H1 (cell line): Measurements from ENCODE around the gene MPPED2. TPM values are rescaled to one million over a fixed set of nuclear protein-coding genes. Genes with fewer than 3 reads are reported as not detected.

Experiments
- BACH1 ChIP-seq: IDR thresholded peaks from 2 replicates; pipeline ENCODE4 v1.6.1; 2012; ENCODE audit warnings: low read length, improper control_type of control experiment
- EGR1 ChIP-seq: IDR thresholded peaks from 2 replicates; pipeline ENCODE4 v1.6.1; 2011; ENCODE audit warnings: low read depth, low read length, borderline replicate concordance
- POU5F1 ChIP-seq: IDR thresholded peaks from 2 replicates; pipeline ENCODE4 v1.6.1; 2011; ENCODE audit warnings: low read depth, mild to moderate bottlenecking, low read length, moderate library complexity
- RFX5 ChIP-seq: IDR thresholded peaks from 2 replicates; pipeline ENCODE4 v1.6.1; 2011; ENCODE audit warnings: low read depth, low read length, improper control_type of control experiment, borderline replicate concordance
- RXRA ChIP-seq: IDR thresholded peaks from 2 replicates; pipeline ENCODE4 v1.6.1; 2011; ENCODE audit warnings: low read depth, mild to moderate bottlenecking, low read length, moderate library complexity; ENCODE audit not compliant: insufficient read depth
- SAP30 ChIP-seq: fragments of 300-600 bp; sonication (generic); IDR thresholded peaks from 2 replicates; pipeline ENCODE4 v1.7.1; 2012; ENCODE audit warnings: low read length, moderate library complexity, mild to moderate bottlenecking, inconsistent platforms; ENCODE audit not compliant: insufficient read depth, insufficient replicate concordance
- SUZ12 ChIP-seq: fragments of 200-600 bp; sonication (generic); IDR thresholded peaks from 2 replicates; pipeline ENCODE4 v1.6.1; 2012; ENCODE audit warnings: mild to moderate bottlenecking, inconsistent platforms, low read length, moderate library complexity, mixed read lengths
- ZNF274 ChIP-seq: IDR thresholded peaks from 2 replicates; pipeline ENCODE4 v1.7.0; 2012; ENCODE audit warnings: low read length, borderline replicate concordance; ENCODE audit errors: extremely low read depth
- polyA plus RNA-seq, 7 experiments: library from polyadenylated mRNA; depleted of rRNA in 3 of 7; stranded (reverse) in 5 of 7; unstranded in 2 of 7; fragments of >200 nt in 5 of 7; fragments of 200-250 nt in 2 of 7; gene quantifications; 1 replicate in 5 of 7; 2 replicates in 1 of 7; 4 replicates in 1 of 7; pipeline versions ENCODE4 v1.2.1 to v1.2.3, GENCODE V29; 2011 to 2013; ENCODE audit warnings: missing spikeins in 2 of 7, mixed read lengths in 2 of 7
- total RNA-seq: library from RNA; stranded (reverse); fragmentation: NEBNext Ultra II Directional; extraction: Animal tissue kit (Norgen Biotek cat#: 25700); gene quantifications from 2 replicates; pipeline ENCODE4 v1.2.1, GENCODE V29; 2021
- TF ChIP-seq, protein P1 (sequence below): fragments of 300-600 bp; sonication (generic); IDR thresholded peaks from 2 replicates; pipeline ENCODE4 v1.7.1; 2012; ENCODE audit warnings: low read length, moderate library complexity, mild to moderate bottlenecking, inconsistent platforms; ENCODE audit not compliant: insufficient replicate concordance
- TF ChIP-seq, protein P2 (sequence below): IDR thresholded peaks from 2 replicates; pipeline ENCODE4 v1.6.1; 2011; ENCODE audit warnings: low read depth, mild to moderate bottlenecking, low read length; ENCODE audit not compliant: insufficient read depth

MPPED2 gene
- total and polyA plus RNA-seq, 2 of the 8 experiments (the other 6 are each of a cell fraction or from before 2014, with no cell fraction given): 1.3 to 3.5 TPM

DNA sequence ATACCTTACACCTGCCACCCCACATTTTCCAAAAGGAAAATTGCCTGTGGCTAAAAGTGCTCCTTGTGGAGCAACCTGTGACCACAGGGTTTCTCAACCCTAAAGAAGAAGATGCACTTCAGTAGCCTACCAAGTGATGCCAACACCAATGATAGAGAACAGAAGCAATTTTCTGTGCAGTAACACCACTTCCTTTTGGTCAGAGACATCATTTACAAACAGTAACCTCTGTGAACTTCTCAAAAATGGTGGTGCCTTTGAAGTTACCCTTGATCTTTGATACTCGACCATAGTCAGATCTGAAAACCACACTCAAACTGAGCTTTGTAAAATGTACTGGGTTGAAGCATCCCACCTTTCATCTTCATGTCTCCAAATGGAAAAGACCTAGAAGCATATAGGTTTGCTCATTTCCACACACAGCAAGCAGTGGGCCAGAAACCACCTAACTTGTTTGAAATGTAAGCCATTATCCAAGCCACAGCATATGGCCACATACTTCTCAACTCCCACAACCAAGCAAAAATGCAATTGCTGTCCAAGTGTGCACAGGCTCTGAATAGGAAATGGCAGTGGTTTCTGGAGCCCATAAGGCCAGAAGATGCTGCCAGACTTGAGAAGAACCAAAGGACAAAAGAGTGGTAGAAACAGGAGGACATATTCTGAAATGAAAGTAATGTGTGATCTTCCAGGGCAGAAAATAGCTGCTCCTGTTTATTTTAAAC is 24.3 kb downstream of the MPPED2 start (continued):
- TF ChIP-seq, protein P1, sequence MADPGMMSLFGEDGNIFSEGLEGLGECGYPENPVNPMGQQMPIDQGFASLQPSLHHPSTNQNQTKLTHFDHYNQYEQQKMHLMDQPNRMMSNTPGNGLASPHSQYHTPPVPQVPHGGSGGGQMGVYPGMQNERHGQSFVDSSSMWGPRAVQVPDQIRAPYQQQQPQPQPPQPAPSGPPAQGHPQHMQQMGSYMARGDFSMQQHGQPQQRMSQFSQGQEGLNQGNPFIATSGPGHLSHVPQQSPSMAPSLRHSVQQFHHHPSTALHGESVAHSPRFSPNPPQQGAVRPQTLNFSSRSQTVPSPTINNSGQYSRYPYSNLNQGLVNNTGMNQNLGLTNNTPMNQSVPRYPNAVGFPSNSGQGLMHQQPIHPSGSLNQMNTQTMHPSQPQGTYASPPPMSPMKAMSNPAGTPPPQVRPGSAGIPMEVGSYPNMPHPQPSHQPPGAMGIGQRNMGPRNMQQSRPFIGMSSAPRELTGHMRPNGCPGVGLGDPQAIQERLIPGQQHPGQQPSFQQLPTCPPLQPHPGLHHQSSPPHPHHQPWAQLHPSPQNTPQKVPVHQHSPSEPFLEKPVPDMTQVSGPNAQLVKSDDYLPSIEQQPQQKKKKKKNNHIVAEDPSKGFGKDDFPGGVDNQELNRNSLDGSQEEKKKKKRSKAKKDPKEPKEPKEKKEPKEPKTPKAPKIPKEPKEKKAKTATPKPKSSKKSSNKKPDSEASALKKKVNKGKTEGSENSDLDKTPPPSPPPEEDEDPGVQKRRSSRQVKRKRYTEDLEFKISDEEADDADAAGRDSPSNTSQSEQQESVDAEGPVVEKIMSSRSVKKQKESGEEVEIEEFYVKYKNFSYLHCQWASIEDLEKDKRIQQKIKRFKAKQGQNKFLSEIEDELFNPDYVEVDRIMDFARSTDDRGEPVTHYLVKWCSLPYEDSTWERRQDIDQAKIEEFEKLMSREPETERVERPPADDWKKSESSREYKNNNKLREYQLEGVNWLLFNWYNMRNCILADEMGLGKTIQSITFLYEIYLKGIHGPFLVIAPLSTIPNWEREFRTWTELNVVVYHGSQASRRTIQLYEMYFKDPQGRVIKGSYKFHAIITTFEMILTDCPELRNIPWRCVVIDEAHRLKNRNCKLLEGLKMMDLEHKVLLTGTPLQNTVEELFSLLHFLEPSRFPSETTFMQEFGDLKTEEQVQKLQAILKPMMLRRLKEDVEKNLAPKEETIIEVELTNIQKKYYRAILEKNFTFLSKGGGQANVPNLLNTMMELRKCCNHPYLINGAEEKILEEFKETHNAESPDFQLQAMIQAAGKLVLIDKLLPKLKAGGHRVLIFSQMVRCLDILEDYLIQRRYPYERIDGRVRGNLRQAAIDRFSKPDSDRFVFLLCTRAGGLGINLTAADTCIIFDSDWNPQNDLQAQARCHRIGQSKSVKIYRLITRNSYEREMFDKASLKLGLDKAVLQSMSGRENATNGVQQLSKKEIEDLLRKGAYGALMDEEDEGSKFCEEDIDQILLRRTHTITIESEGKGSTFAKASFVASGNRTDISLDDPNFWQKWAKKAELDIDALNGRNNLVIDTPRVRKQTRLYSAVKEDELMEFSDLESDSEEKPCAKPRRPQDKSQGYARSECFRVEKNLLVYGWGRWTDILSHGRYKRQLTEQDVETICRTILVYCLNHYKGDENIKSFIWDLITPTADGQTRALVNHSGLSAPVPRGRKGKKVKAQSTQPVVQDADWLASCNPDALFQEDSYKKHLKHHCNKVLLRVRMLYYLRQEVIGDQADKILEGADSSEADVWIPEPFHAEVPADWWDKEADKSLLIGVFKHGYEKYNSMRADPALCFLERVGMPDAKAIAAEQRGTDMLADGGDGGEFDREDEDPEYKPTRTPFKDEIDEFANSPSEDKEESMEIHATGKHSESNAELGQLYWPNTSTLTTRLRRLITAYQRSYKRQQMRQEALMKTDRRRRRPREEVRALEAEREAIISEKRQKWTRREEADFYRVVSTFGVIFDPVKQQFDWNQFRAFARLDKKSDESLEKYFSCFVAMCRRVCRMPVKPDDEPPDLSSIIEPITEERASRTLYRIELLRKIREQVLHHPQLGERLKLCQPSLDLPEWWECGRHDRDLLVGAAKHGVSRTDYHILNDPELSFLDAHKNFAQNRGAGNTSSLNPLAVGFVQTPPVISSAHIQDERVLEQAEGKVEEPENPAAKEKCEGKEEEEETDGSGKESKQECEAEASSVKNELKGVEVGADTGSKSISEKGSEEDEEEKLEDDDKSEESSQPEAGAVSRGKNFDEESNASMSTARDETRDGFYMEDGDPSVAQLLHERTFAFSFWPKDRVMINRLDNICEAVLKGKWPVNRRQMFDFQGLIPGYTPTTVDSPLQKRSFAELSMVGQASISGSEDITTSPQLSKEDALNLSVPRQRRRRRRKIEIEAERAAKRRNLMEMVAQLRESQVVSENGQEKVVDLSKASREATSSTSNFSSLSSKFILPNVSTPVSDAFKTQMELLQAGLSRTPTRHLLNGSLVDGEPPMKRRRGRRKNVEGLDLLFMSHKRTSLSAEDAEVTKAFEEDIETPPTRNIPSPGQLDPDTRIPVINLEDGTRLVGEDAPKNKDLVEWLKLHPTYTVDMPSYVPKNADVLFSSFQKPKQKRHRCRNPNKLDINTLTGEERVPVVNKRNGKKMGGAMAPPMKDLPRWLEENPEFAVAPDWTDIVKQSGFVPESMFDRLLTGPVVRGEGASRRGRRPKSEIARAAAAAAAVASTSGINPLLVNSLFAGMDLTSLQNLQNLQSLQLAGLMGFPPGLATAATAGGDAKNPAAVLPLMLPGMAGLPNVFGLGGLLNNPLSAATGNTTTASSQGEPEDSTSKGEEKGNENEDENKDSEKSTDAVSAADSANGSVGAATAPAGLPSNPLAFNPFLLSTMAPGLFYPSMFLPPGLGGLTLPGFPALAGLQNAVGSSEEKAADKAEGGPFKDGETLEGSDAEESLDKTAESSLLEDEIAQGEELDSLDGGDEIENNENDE: no peak
- TF ChIP-seq SAP30 (no peak), ZNF274 (no peak), BACH1 (no peak), RFX5 (no peak), POU5F1 (no peak), SUZ12 (no peak), EGR1 (no peak), RXRA (no peak)
- TF ChIP-seq, protein P2, sequence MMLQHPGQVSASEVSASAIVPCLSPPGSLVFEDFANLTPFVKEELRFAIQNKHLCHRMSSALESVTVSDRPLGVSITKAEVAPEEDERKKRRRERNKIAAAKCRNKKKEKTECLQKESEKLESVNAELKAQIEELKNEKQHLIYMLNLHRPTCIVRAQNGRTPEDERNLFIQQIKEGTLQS: no peak
